ENCODE results near the gene MT1X.
A peak's percentile ranks its signal among the peaks of the same experiment; 100 is the strongest.

The MT1X gene

DNA sequence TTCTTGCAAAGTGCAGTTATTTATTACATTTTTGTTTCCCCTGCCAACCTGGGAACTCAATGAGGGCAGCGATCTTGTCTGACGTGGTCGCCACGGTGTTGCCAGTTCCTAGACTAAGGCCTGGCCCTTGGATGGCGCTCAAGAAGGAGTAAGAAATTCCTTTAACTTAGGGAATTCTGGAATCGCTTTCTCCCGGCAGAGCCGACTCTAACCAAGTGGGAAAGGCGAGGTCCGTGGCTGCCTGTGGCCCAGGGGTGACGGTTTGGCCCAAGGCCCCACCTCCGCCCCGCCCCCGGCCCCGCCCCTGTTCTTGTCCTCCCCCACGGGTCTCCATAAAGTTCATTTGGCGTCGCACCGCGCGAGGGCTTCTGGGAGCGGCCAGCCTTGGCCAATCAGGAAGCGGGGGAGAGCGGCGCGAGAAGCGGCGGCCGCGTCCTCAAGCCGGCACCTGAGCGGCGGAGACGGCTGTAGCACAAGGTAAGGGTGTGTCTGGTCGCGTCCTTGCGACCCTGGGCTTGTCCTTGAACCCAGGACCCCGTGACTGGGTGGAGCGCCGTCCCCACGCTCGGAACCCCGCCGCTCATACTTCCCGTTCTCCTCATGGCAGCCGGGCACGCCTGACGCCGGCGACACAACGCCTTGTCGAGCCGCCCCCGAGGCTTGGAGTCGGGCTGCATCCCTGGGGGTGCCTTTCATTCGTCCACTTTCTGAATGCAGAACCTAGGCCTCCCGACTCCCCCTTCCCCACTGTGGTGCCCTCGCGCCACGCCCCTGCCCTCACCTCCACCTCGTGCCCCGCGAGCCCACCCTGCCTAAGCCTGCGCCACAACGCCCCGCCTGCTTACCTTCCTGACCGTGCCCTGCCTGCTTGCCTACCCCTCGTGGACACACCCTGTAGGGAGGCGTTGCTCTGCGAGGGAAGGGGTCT lies 47.7 kb downstream of the MT1X start, which contains the start of gene NUP93 (continued):
- TF ChIP-seq ZNF184 (tag by site-specific recombination; IDR thresholded peaks at IDR 0.05) (no peak), ZNF513 (tag by site-specific recombination; IDR thresholded peaks at IDR 0.05) (no peak), ZBTB49 (tag by site-specific recombination; IDR thresholded peaks at IDR 0.05; ENCODE audit: low read depth) (no peak), ZFHX2 (tag by site-specific recombination; conservative IDR thresholded peaks at IDR 0.05) (no peak; the same call in 1 of the 2 replicates), GFI1B (tag by site-specific recombination; IDR thresholded peaks at IDR 0.05) (no peak), PRDM10 (tag by site-specific recombination; IDR thresholded peaks at IDR 0.05) (no peak; the same call in 1 of the 2 replicates), ZBTB1 (tag by site-specific recombination; IDR thresholded peaks at IDR 0.05) (no peak), ZNF121 (tag by site-specific recombination; IDR thresholded peaks at IDR 0.05) (no peak), BCL11A (tag by site-specific recombination; IDR thresholded peaks at IDR 0.05; ENCODE audit: low read depth) (no peak), ZNF174 (tag by site-specific recombination; IDR thresholded peaks at IDR 0.05) (no peak), ZNF140 (tag by site-specific recombination; IDR thresholded peaks at IDR 0.05) (no peak), GLI2 (tag by site-specific recombination; IDR thresholded peaks at IDR 0.05; ENCODE audit: borderline replicate concordance, low read depth) (no peak), KLF8 (tag by site-specific recombination; IDR thresholded peaks at IDR 0.05) (peak; percentile 67), GLIS2 (tag by site-specific recombination; IDR thresholded peaks at IDR 0.05) (peak; percentile 51; the same call in 1 of the 2 replicates), ZNF16 (tag by site-specific recombination; IDR thresholded peaks at IDR 0.05; ENCODE audit: low read depth) (no peak), ZNF2 (tag by site-specific recombination; IDR thresholded peaks at IDR 0.05) (no peak), ZXDB (tag by site-specific recombination; IDR thresholded peaks at IDR 0.05) (peak; percentile 44; the same call in 1 of the 2 replicates), PRDM6 (tag by site-specific recombination; IDR thresholded peaks at IDR 0.05) (no peak)
- TF ChIP-seq, protein P1, sequence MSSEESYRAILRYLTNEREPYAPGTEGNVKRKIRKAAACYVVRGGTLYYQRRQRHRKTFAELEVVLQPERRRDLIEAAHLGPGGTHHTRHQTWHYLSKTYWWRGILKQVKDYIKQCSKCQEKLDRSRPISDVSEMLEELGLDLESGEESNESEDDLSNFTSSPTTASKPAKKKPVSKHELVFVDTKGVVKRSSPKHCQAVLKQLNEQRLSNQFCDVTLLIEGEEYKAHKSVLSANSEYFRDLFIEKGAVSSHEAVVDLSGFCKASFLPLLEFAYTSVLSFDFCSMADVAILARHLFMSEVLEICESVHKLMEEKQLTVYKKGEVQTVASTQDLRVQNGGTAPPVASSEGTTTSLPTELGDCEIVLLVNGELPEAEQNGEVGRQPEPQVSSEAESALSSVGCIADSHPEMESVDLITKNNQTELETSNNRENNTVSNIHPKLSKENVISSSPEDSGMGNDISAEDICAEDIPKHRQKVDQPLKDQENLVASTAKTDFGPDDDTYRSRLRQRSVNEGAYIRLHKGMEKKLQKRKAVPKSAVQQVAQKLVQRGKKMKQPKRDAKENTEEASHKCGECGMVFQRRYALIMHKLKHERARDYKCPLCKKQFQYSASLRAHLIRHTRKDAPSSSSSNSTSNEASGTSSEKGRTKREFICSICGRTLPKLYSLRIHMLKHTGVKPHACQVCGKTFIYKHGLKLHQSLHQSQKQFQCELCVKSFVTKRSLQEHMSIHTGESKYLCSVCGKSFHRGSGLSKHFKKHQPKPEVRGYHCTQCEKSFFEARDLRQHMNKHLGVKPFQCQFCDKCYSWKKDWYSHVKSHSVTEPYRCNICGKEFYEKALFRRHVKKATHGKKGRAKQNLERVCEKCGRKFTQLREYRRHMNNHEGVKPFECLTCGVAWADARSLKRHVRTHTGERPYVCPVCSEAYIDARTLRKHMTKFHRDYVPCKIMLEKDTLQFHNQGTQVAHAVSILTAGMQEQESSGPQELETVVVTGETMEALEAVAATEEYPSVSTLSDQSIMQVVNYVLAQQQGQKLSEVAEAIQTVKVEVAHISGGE (tag by site-specific recombination; conservative IDR thresholded peaks at IDR 0.05; ENCODE audit: low read depth) = 0 out of 2 replicates have a peak, but pooled peaks have one; percentile 13
- TF ChIP-seq, protein P2, sequence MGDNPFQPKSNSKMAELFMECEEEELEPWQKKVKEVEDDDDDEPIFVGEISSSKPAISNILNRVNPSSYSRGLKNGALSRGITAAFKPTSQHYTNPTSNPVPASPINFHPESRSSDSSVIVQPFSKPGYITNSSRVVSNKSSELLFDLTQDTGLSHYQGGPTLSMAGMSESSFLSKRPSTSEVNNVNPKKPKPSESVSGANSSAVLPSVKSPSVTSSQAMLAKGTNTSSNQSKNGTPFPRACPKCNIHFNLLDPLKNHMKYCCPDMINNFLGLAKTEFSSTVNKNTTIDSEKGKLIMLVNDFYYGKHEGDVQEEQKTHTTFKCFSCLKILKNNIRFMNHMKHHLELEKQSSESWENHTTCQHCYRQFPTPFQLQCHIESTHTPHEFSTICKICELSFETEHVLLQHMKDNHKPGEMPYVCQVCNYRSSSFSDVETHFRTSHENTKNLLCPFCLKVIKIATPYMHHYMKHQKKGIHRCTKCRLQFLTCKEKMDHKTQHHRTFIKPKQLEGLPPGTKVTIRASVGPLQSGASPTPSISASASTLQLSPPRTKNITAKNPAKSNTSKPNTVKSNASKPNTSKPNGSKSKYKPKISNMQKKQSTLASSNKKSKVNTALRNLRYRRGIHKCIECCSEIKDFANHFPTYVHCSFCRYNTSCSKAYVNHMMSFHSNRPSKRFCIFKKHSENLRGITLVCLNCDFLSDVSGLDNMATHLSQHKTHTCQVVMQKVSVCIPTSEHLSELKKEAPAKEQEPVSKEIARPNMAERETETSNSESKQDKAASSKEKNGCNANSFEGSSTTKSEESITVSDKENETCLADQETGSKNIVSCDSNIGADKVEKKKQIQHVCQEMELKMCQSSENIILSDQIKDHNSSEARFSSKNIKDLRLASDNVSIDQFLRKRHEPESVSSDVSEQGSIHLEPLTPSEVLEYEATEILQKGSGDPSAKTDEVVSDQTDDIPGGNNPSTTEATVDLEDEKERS (tag by site-specific recombination; IDR thresholded peaks at IDR 0.05) = no peak
